BLaER1 treated with 17β-estradiol and CSF1 and Interleukin-3, amounts not matched to agents 10 nM and 100 nM (cell line): ENCODE measurements around the gene NLGN2.

Source experiments
- H3K27ac ChIP-seq, 11 experiments: shearing (Covaris generic); formaldehyde crosslinking; 2 replicates each; pipeline ENCODE4 v1.8.1; 2022
- H3K27me3 ChIP-seq, 11 experiments: shearing (Covaris generic); formaldehyde crosslinking; 2 replicates each; pipeline ENCODE4 v1.8.1; 2022
- H3K36me3 ChIP-seq, 11 experiments: shearing (Covaris generic); formaldehyde crosslinking; 2 replicates each; pipeline ENCODE4 v1.8.1; 2022
- H3K4me1 ChIP-seq, 10 experiments: shearing (Covaris generic); formaldehyde crosslinking; 2 replicates each; pipeline ENCODE4 v1.8.1; 2022
- H3K4me2 ChIP-seq, 11 experiments: shearing (Covaris generic); formaldehyde crosslinking; 2 replicates each; pipeline ENCODE4 v1.8.1; 2022
- H3K4me3 ChIP-seq, 10 experiments: shearing (Covaris generic); formaldehyde crosslinking; 2 replicates each; pipeline ENCODE4 v1.8.1; 2022
- H3K9ac ChIP-seq, 11 experiments: shearing (Covaris generic); formaldehyde crosslinking; 2 replicates each; pipeline ENCODE4 v1.8.1; 2022
- H3K9me3 ChIP-seq, 11 experiments: shearing (Covaris generic); formaldehyde crosslinking; replicated peaks in 1 of 11; 2 replicates each; pipeline ENCODE4 v1.8.1; 2022
- H4K20me1 ChIP-seq, 11 experiments: shearing (Covaris generic); formaldehyde crosslinking; 2 replicates each; pipeline ENCODE4 v1.8.1; 2022
- Cebpa-rat ChIP-seq, 11 experiments: shearing (Covaris generic); IDR thresholded peaks; 2 replicates each; pipeline ENCODE4 v1.8.1; 2022

NLGN2 gene

GRCh38 chr17:7425756-7426155, 18.1 kb downstream of the NLGN2 start:
- H3K27ac ChIP-seq, result no peak overlapping the region
- TF ChIP-seq Cebpa-rat (IDR thresholded peaks at IDR 0.05), result no peak
- H4K20me1 ChIP-seq, result no peaks in the 10 kb centered on the region
- H3K9me3 ChIP-seq, result no peaks in the 10 kb centered on the region
- H3K4me1 ChIP-seq, result peaks cover 0 to 15% (median 9%) of the 10 kb centered on the region in 10 experiments; a peak in 12 of 20 replicates
- no peaks in the 10 kb centered on the region for H3K27me3 ChIP-seq
- no peaks in the 10 kb centered on the region for H3K36me3 ChIP-seq
- H3K4me3 ChIP-seq, result no peak overlapping the region
- no peak overlapping the region for H3K9ac ChIP-seq
- no peak overlapping the region for H3K4me2 ChIP-seq

- H3K9me3 ChIP-seq, result no peaks in the 10 kb centered on the region
- TF ChIP-seq Cebpa-rat (IDR thresholded peaks at IDR 0.05), result no peak
- H3K27ac ChIP-seq, result no peak overlapping the region
- peaks cover 0 to 15% (median 9%) of the 10 kb centered on the region in 10 experiments; a peak in 12 of 20 replicates for H3K4me1 ChIP-seq
- no peaks in the 10 kb centered on the region for H4K20me1 ChIP-seq
- no peak overlapping the region for H3K4me3 ChIP-seq
- no peaks in the 10 kb centered on the region for H3K36me3 ChIP-seq
- H3K9ac ChIP-seq, result no peak overlapping the region
- no peaks in the 10 kb centered on the region for H3K27me3 ChIP-seq
- no peak overlapping the region for H3K4me2 ChIP-seq
These were observed 18.7 kb downstream of the NLGN2 start for GRCh38 chr17:7426203-7426863.

GRCh38 chr17:7426896-7427489, 19.3 kb downstream of the NLGN2 start:
- Histone ChIP-seq H3K9me3 (no peaks in the 10 kb centered on the region), H3K27ac (no peak overlapping the region), H3K4me2 (no peak overlapping the region), H3K9ac (no peak overlapping the region), H4K20me1 (no peaks in the 10 kb centered on the region), H3K36me3 (no peaks in the 10 kb centered on the region), H3K4me1 (peaks cover 0 to 15% (median 9%) of the 10 kb centered on the region in 10 experiments; a peak in 12 of 20 replicates), H3K4me3 (no peak overlapping the region), H3K27me3 (no peaks in the 10 kb centered on the region)
- no peak for TF ChIP-seq Cebpa-rat (IDR thresholded peaks at IDR 0.05)

- Histone ChIP-seq H3K4me3 (no peak overlapping the region), H3K9me3 (no peaks in the 10 kb centered on the region), H3K9ac (no peak overlapping the region), H3K27ac (no peak overlapping the region), H3K27me3 (no peaks in the 10 kb centered on the region), H3K4me2 (no peak overlapping the region), H3K4me1 (peaks cover 0 to 15% (median 9%) of the 10 kb centered on the region in 10 experiments; a peak in 12 of 20 replicates), H4K20me1 (no peaks in the 10 kb centered on the region), H3K36me3 (no peaks in the 10 kb centered on the region)
- no peak for TF ChIP-seq Cebpa-rat (IDR thresholded peaks at IDR 0.05)
These were observed 19.9 kb downstream of the NLGN2 start for GRCh38 chr17:7427549-7427948.

- H3K4me1 ChIP-seq, result peaks cover 0 to 15% (median 9%) of the 10 kb centered on the region in 10 experiments; a peak in 12 of 20 replicates
- no peak within 1 kb of the TSS for H3K27ac ChIP-seq
- TF ChIP-seq Cebpa-rat (IDR thresholded peaks at IDR 0.05), result no peak
- H3K9me3 ChIP-seq, result no peaks in the 10 kb centered on the region
- no peaks in the 10 kb centered on the region for H3K27me3 ChIP-seq
- no peak within 1 kb of the TSS for H3K4me2 ChIP-seq
- no peaks in the 10 kb centered on the region for H4K20me1 ChIP-seq
- no peak within 1 kb of the TSS for H3K9ac ChIP-seq
- H3K4me3 ChIP-seq, result no peak within 1 kb of the TSS
- no peaks in the 10 kb centered on the region for H3K36me3 ChIP-seq
These were observed 20.9 kb downstream of the NLGN2 start, which contains the start of gene SPEM3 for GRCh38 chr17:7428557-7428956. Gene SPEM3, plus strand, starts transcription at chr17:7428857. Its CDS starts 46 bp downstream, at chr17:7428903.

- TF ChIP-seq Cebpa-rat (IDR thresholded peaks at IDR 0.05), result no peak
- H3K27me3 ChIP-seq, result no peaks in the 10 kb centered on the region
These were observed 22.1 kb downstream of the NLGN2 start for GRCh38 chr17:7429722-7430121.

GRCh38 chr17:7431231-7431630, 23.6 kb downstream of the NLGN2 start:
- H3K9me3 ChIP-seq, result no peaks in the 10 kb centered on the region
- H3K4me1 ChIP-seq, result peaks cover 1 to 19% (median 12%) of the 10 kb centered on the region in 10 experiments
- TF ChIP-seq Cebpa-rat (IDR thresholded peaks at IDR 0.05), result no peak
- no peaks in the 10 kb centered on the region for H3K27me3 ChIP-seq
- peaks cover 0 to 2% (median 0%) of the 10 kb centered on the region in 11 experiments; a peak in 2 of 22 replicates for H4K20me1 ChIP-seq
- H3K4me3 ChIP-seq, result no peak overlapping the region
- H3K4me2 ChIP-seq, result no peak overlapping the region
- no peak overlapping the region for H3K9ac ChIP-seq
- no peak overlapping the region for H3K27ac ChIP-seq
- no peaks in the 10 kb centered on the region for H3K36me3 ChIP-seq

More at GRCh38 chr17:7429722-7430121, 22.1 kb downstream of the NLGN2 start:
- H3K36me3 ChIP-seq, result no peaks in the 10 kb centered on the region
- H3K9me3 ChIP-seq, result no peaks in the 10 kb centered on the region
- H3K9ac ChIP-seq, result no peak overlapping the region
- H4K20me1 ChIP-seq, result no peaks in the 10 kb centered on the region
- no peak overlapping the region for H3K27ac ChIP-seq
- H3K4me1 ChIP-seq, result peaks cover 0 to 19% (median 9%) of the 10 kb centered on the region in 10 experiments; a peak in 14 of 20 replicates
- H3K4me3 ChIP-seq, result no peak overlapping the region
- no peak overlapping the region for H3K4me2 ChIP-seq

GRCh38 chr17:7432296-7432695, 24.7 kb downstream of the NLGN2 start:
- Histone ChIP-seq H4K20me1 (peaks cover 3 to 13% (median 4%) of the 10 kb centered on the region in 11 experiments; a peak in 21 of 22 replicates), H3K27me3 (peaks cover 0 to 7% (median 3%) of the 10 kb centered on the region in 11 experiments; a peak in 19 of 22 replicates), H3K4me3 (no peak overlapping the region), H3K9me3 (no peaks in the 10 kb centered on the region), H3K36me3 (no peaks in the 10 kb centered on the region), H3K4me1 (peaks cover 10 to 28% (median 22%) of the 10 kb centered on the region in 10 experiments), H3K27ac (no peak overlapping the region), H3K4me2 (no peak overlapping the region), H3K9ac (no peak overlapping the region)
- TF ChIP-seq Cebpa-rat (IDR thresholded peaks at IDR 0.05), result no peak

GRCh38 chr17:7435676-7436555, 28.3 kb downstream of the NLGN2 start:
- H3K27me3 ChIP-seq, result peaks cover 36 to 43% (median 40%) of the 10 kb centered on the region in 11 experiments
- H3K4me3 ChIP-seq, result peak overlapping the region; percentile 63 to 80 (median 74)
- no peaks in the 10 kb centered on the region for H3K9me3 ChIP-seq
- H3K36me3 ChIP-seq, result no peaks in the 10 kb centered on the region
- peak overlapping the region; percentile 70 to 84 (median 81) for H3K9ac ChIP-seq
- H3K4me1 ChIP-seq, result peaks cover 46 to 61% (median 55%) of the 10 kb centered on the region in 10 experiments
- peak overlapping the region in 10 of 11 experiments; percentile 64 to 84 (median 73); a peak in 21 of 22 replicates for H3K27ac ChIP-seq
- peaks cover 18 to 49% (median 40%) of the 10 kb centered on the region in 11 experiments; a peak in 21 of 22 replicates for H4K20me1 ChIP-seq
- peak overlapping the region; percentile 92 to 99 (median 95) for H3K4me2 ChIP-seq
- no peak for TF ChIP-seq Cebpa-rat (IDR thresholded peaks at IDR 0.05)
